Measurements from ENCODE around the gene CD300LF. TPM values are rescaled to one million over a fixed set of nuclear protein-coding genes. Genes with fewer than 3 reads are reported as not detected.

Gene CD300LF
- total RNA-seq, 6 experiments from 2014 or later, result not detected

- Mint-ChIP-seq H3K36me3 (ENCODE audit: low read depth) (no peaks in the 10 kb centered on the region), H3K9me3 (no peaks in the 10 kb centered on the region; the same call in 1 of the 2 replicates), H3K4me1 (ENCODE audit: low read depth) (no peaks in the 10 kb centered on the region), H3K27me3 (ENCODE audit: insufficient read depth) (peaks cover 10% of the 10 kb centered on the region), H3K27ac (no peak overlapping the region), H3K4me3 (no peak overlapping the region)
- DNase-seq, result no peak
- TF ChIP-seq CTCF (IDR thresholded peaks at IDR 0.05), result no peak
Measured at GRCh38 chr17:74711058-74711824, 1.5 kb downstream of the CD300LF start.

DNA sequence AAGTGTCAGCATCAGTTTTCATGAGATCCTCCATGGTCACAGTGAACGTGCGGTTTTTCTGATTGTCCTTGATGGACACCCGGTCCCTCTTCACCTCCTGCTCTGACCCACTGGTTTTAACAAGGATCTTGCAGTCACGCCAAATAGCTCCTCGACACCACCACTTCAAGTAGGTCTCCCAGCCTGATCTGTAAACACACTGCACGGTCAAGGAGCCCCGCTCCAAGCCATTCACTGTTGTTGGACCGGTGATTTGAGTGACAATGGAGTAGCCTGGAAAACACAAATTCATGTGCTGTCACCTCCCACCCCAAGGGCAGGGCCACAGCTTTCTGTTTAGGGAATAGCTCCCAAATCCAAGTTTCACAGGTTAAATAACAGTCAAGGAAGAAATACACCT is 8.2 kb downstream of the CD300LF start:
- no peak for DNase-seq
- no peak overlapping the region for H3K27ac Mint-ChIP-seq
- peaks cover 4% of the 10 kb centered on the region for H3K27me3 Mint-ChIP-seq (ENCODE audit: insufficient read depth)
- H3K36me3 Mint-ChIP-seq (ENCODE audit: low read depth), result no peaks in the 10 kb centered on the region
- H3K4me1 Mint-ChIP-seq (ENCODE audit: low read depth), result no peaks in the 10 kb centered on the region
- H3K9me3 Mint-ChIP-seq, result peaks cover 4% of the 10 kb centered on the region; the same call in 1 of the 2 replicates
- no peak for TF ChIP-seq CTCF (IDR thresholded peaks at IDR 0.05)
- H3K4me3 Mint-ChIP-seq, result no peak overlapping the region

DNA sequence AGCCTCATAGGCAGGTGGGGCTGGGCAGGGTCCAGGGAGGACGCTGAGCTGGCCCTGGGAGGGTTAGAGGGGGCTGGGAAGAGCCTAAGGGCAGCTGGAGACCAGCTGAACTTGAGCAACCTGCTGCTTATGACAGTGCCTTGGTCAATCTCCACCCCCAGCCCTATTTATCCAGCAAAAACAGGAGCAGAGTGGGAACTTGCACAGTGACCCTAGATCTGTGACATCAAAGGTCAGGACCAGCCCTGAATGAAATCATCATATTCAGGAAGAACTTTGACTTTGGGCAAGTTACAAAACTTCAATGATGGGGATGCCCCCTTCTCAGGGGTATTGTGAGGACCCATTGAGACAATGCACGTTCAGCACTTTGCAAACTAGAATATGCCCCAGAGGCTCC is 9.4 kb downstream of the CD300LF start:
- no peak for DNase-seq
- no peaks in the 10 kb centered on the region for H3K36me3 Mint-ChIP-seq (ENCODE audit: low read depth)
- H3K4me1 Mint-ChIP-seq (ENCODE audit: low read depth), result no peaks in the 10 kb centered on the region
- H3K27ac Mint-ChIP-seq, result no peak overlapping the region
- peaks cover 4% of the 10 kb centered on the region; the same call in 1 of the 2 replicates for H3K9me3 Mint-ChIP-seq
- peaks cover 4% of the 10 kb centered on the region for H3K27me3 Mint-ChIP-seq (ENCODE audit: insufficient read depth)
- TF ChIP-seq CTCF (IDR thresholded peaks at IDR 0.05), result no peak
- H3K4me3 Mint-ChIP-seq, result no peak overlapping the region

DNA sequence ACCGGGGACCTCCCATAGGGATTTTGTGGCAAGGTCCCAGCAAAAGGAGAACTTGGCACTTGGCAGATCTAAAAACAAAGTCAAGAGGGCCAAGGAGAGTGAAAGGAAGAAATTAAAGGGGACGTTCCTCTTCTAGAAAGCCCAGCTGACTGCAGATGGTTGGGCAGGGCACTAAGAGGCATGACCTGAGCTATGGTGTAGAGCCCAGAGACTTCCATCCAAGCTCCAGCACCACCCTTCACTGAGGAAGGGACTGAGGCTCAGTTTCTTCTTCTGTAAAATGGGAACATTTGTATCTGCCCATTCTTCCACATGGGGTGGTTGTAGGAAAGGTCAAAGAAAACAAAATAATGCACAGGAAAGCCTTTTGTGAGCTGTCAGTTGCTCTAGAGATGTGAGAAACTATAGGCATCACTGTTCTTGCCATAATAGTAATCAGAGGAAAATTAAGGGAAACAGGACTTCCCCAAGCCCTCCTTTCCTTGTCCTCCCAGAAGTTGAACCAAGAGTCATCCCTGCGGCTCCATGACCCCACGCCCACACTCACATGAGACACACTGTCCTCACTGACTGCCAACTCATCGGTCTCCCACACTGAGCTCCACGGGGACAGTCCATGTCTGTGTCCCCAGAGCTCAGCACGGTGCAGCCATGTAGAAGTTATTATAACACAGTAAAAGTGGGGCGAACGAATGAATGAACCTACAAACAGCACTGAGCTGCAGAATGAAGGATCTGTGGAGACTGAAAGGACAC is 10.4 kb downstream of the CD300LF start:
- Mint-ChIP-seq H3K36me3 (ENCODE audit: low read depth) (no peaks in the 10 kb centered on the region), H3K27ac (no peak overlapping the region), H3K4me3 (no peak overlapping the region), H3K27me3 (ENCODE audit: insufficient read depth) (peaks cover 9% of the 10 kb centered on the region), H3K9me3 (peaks cover 4% of the 10 kb centered on the region; the same call in 1 of the 2 replicates), H3K4me1 (ENCODE audit: low read depth) (no peaks in the 10 kb centered on the region)
- no peak for TF ChIP-seq CTCF (IDR thresholded peaks at IDR 0.05)
- no peak for DNase-seq

GRCh38 chr17:74699236-74699635 is 13.5 kb downstream of the CD300LF start:
- Mint-ChIP-seq H3K4me1 (ENCODE audit: low read depth) (no peaks in the 10 kb centered on the region), H3K4me3 (no peak overlapping the region), H3K36me3 (ENCODE audit: low read depth) (no peaks in the 10 kb centered on the region)

More at GRCh38 chr17:74699236-74699635, 13.5 kb downstream of the CD300LF start:
- no peak for TF ChIP-seq CTCF (IDR thresholded peaks at IDR 0.05)
- no peak for DNase-seq
- Mint-ChIP-seq H3K9me3 (peaks cover 7% of the 10 kb centered on the region; the same call in 1 of the 2 replicates), H3K27ac (no peak overlapping the region), H3K27me3 (ENCODE audit: insufficient read depth) (peaks cover 9% of the 10 kb centered on the region)

All from HFFc6 (cell line).